Omental fat pad (tissue), 4 donors: Measurements from ENCODE around the gene SLC5A12. TPM values are rescaled to one million over a fixed set of nuclear protein-coding genes. Genes with fewer than 3 reads are reported as not detected.

ENCODE experiments used
- ATAC-seq: fragments of 150-250 bp; one replicate; pipeline ENCODE4 v1.9.1; 2016; ENCODE audit warnings: mild to moderate bottlenecking, moderate library complexity; ENCODE audit not compliant: low FRiP score
- DNase-seq: peaks from one replicate; pipeline ENCODE4 v3.0.0-alpha.2; 2019; ENCODE audit warnings: low spot score
- CTCF ChIP-seq, 3 donors: fragments of 450-650 bp; IDR thresholded peaks; one replicate each; pipeline ENCODE4 v1.5.1; 2016 to 2017; ENCODE audit warnings: antibody characterized with exemption in 3 of 3, mild to moderate bottlenecking in 3 of 3, moderate library complexity in 2 of 3
- total RNA-seq, 4 donors: library from RNA; depleted of rRNA; stranded (reverse); fragments of >200 nt; gene quantifications; one replicate each; pipeline ENCODE4 v1.1.0, GENCODE V29; 2016

SLC5A12 gene
- total RNA-seq, 4 donors from 2014 or later = not detected

- ATAC-seq (no peak), DNase-seq (no peak)
- no peak for TF ChIP-seq CTCF (IDR thresholded peaks at IDR 0.05)
Observed at GRCh38 chr11:26700574-26701235, 21.2 kb downstream of the SLC5A12 start.

DNA sequence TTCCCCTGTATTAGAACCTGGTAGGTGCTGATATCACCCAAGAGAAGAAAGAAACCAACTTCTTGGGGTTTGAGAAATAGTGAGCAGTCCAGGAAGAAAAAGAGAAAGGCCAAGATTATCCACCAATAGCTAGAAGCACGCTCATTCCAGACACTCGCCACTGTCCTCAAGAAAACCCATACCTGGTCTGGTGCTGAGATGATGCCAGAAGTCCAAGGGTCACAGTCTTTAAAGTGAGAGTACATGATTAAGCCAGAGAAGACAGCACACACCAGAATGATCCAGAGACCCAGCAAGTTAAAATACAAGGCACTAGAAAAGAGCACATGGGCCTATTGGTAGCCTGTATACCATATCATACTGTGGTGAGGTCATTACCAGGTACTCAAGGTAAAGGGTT lies 23.6 kb downstream of the SLC5A12 start:
- DNase-seq = no peak
- no peak for TF ChIP-seq CTCF (IDR thresholded peaks at IDR 0.05)
- no peak for ATAC-seq

GRCh38 chr11:26696330-26696729 lies 25.5 kb downstream of the SLC5A12 start:
- no peak for TF ChIP-seq CTCF (IDR thresholded peaks at IDR 0.05)
- DNase-seq (no peak), ATAC-seq (no peak)

GRCh38 chr11:26688701-26689100 lies 33.2 kb downstream of the SLC5A12 start:
- no peak for TF ChIP-seq CTCF (IDR thresholded peaks at IDR 0.05)
- ATAC-seq = no peak
- DNase-seq = no peak

DNA sequence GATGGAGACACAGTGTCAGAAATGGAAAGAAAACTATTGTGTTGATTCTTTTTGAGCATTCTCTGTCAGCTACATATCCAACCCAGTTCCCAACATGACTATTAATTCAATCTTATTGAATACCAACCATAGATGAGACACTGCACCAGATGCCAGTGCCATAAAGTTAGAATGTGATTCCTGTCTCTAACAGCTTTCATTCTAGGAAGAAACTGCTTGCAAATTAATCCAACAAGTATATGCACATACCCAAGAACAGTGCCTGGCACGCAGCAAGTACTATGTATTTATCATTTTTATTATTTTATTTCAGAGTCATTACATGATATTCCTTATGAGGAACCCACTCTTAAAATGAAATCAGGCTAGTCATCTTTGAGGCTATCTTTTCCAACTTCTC lies 34.5 kb downstream of the SLC5A12 start:
- TF ChIP-seq CTCF (IDR thresholded peaks at IDR 0.05) = no peak
- DNase-seq = no peak
- no peak for ATAC-seq

DNA sequence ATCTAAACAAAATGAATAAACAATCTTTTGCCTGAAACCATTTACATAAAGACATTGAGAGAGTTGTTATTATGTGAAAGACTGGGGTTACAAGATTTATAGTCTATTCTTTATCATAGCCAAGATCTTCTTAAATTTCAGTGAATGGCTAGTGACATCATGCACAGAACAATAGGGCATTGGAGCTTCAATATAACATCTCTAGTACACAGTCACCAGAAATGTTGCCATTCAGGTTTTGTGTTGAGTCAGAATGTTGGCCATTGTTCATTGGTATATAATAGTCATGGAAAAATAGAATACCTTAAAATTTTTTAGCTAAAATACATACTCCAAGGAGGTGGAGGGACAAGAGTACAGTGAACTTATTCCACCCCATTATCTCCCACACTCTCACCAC lies 44.3 kb downstream of the SLC5A12 start:
- no peak for DNase-seq
- ATAC-seq = no peak
- no peak for TF ChIP-seq CTCF (IDR thresholded peaks at IDR 0.05)

- ATAC-seq = no peak
- DNase-seq = no peak
- TF ChIP-seq CTCF (IDR thresholded peaks at IDR 0.05) = no peak
Observed at GRCh38 chr11:26676641-26677040, 45.2 kb downstream of the SLC5A12 start.
